Smooth muscle cell (in vitro differentiated cells): ENCODE results near the gene SEC61A2. TPM values are rescaled to one million over a fixed set of nuclear protein-coding genes. Genes with fewer than 3 reads are reported as not detected.
"Not testable (repeated sequence)": the region's sequence is repeated elsewhere in the genome, so short reads cannot be mapped to it uniquely, and the experiment has no call there.

ENCODE experiments used
- DNase-seq: peaks from one replicate; lab custom pipeline; 2025; ENCODE audit not compliant: unreplicated experiment; lab: John Stamatoyannopoulos, UW
- H2AFZ ChIP-seq: fragments of 200-600 bp; sonication (generic); 2 replicates; pipeline ENCODE4 v1.6.0; 2016; ENCODE audit warnings: antibody characterized with exemption, low read depth, mild to moderate bottlenecking
- H3F3A ChIP-seq: fragments of 200-600 bp; sonication (generic); 2 replicates; pipeline ENCODE4 v1.6.0; 2017; ENCODE audit warnings: antibody characterized with exemption, low read depth
- H3K27ac ChIP-seq: fragments of 200-600 bp; sonication (generic); 2 replicates; pipeline ENCODE4 v1.5.1; 2016; ENCODE audit warnings: low read depth, mild to moderate bottlenecking
- H3K27me3 ChIP-seq: fragments of 200-600 bp; sonication (generic); 2 replicates; pipeline ENCODE4 v1.6.1; 2016; ENCODE audit warnings: low read depth, mild to moderate bottlenecking
- H3K36me3 ChIP-seq: fragments of 200-600 bp; sonication (generic); 2 replicates; pipeline ENCODE4 v1.5.1; 2016; ENCODE audit warnings: low read depth
- H3K4me1 ChIP-seq: fragments of 200-600 bp; sonication (generic); 2 replicates; pipeline ENCODE4 v1.5.1; 2016; ENCODE audit warnings: low read depth
- H3K4me2 ChIP-seq: fragments of 200-600 bp; sonication (generic); 2 replicates; pipeline ENCODE4 v1.6.0; 2016; ENCODE audit warnings: mild to moderate bottlenecking
- H3K4me3 ChIP-seq: fragments of 200-600 bp; sonication (generic); 2 replicates; pipeline ENCODE4 v1.5.1; 2016; ENCODE audit warnings: mild to moderate bottlenecking
- H3K79me2 ChIP-seq: fragments of 200-600 bp; sonication (generic); 2 replicates; pipeline ENCODE4 v1.6.0; 2016; ENCODE audit warnings: low read depth, mild to moderate bottlenecking
- H3K9ac ChIP-seq: fragments of 200-600 bp; sonication (generic); 2 replicates; pipeline ENCODE4 v1.6.0; 2016; ENCODE audit warnings: low read depth
- H3K9me3 ChIP-seq: fragments of 200-600 bp; sonication (generic); replicated peaks from 2 replicates; pipeline ENCODE4 v1.5.1; 2016; ENCODE audit warnings: low read depth
- H4K20me1 ChIP-seq: fragments of 200-600 bp; sonication (generic); 2 replicates; pipeline ENCODE4 v1.6.0; 2016; ENCODE audit warnings: low read depth
- CTCF ChIP-seq: fragments of 200-600 bp; sonication (generic); IDR thresholded peaks from 2 replicates; pipeline ENCODE4 v1.5.1; 2017; ENCODE audit warnings: borderline replicate concordance, mild to moderate bottlenecking, antibody characterized with exemption; ENCODE audit not compliant: insufficient read depth, poor library complexity, severe bottlenecking
- WGBS: methylation state at CpG from one replicate; pipeline ENCODE4 v1.1.7; 2016; ENCODE audit warnings: low lambda C conversion rate; 5-methylcytosine and 5-hydroxymethylcytosine counted together
- polyA plus RNA-seq: library from polyadenylated mRNA; unstranded; fragments of >200 nt; fragmentation: Nextera tagmentation; extraction: Ambion mirVana; gene quantifications from 2 replicates; pipeline ENCODE4 v1.2.1, GENCODE V29; 2016
- total RNA-seq: library from RNA; depleted of rRNA; stranded (reverse); fragments of >200 nt; gene quantifications from 2 replicates; pipeline ENCODE4 v1.2.3, GENCODE V29; 2014

The SEC61A2 gene
- total and polyA plus RNA-seq, 2 experiments from 2014 or later: 9.7 to 14.2 TPM

- DNase-seq: no peak
- no peaks in the 10 kb centered on the region for H3K36me3 ChIP-seq
- H3K4me2 ChIP-seq: no peak overlapping the region
- no peaks in the 10 kb centered on the region for H4K20me1 ChIP-seq
- no peaks in the 10 kb centered on the region for H3K79me2 ChIP-seq
- H3K27ac ChIP-seq: no peak overlapping the region
- H3K9me3 ChIP-seq: no peaks in the 10 kb centered on the region
- H3K9ac ChIP-seq: no peak overlapping the region
- no peak overlapping the region for H3K4me3 ChIP-seq
- no peak overlapping the region for H2AFZ ChIP-seq
- no peaks in the 10 kb centered on the region for H3F3A ChIP-seq
- TF ChIP-seq CTCF: no peak
- H3K27me3 ChIP-seq: no peaks in the 10 kb centered on the region
- H3K4me1 ChIP-seq: no peaks in the 10 kb centered on the region
- 93% methylated on average over 14 of the region's 14 CpGs for WGBS
These were observed 40.6 kb upstream of the SEC61A2 start for GRCh38 chr10:12088919-12089318.

- Histone ChIP-seq H3K36me3 (no peaks in the 10 kb centered on the region), H3K4me3 (no peak overlapping the region), H3F3A (no peaks in the 10 kb centered on the region), H3K27me3 (no peaks in the 10 kb centered on the region), H3K27ac (no peak overlapping the region), H4K20me1 (no peaks in the 10 kb centered on the region), H2AFZ (no peak overlapping the region), H3K4me1 (no peaks in the 10 kb centered on the region), H3K9ac (no peak overlapping the region), H3K9me3 (no peaks in the 10 kb centered on the region), H3K4me2 (no peak overlapping the region), H3K79me2 (no peaks in the 10 kb centered on the region)
- 98% methylated on average over 4 of the region's 4 CpGs for WGBS
- no peak for TF ChIP-seq CTCF
- no peak for DNase-seq
These were observed 38.1 kb upstream of the SEC61A2 start for GRCh38 chr10:12091421-12091820.

GRCh38 chr10:12097361-12097760 is 32.1 kb upstream of the SEC61A2 start:
- not testable (repeated sequence) for H3K4me2 ChIP-seq, H3K9ac ChIP-seq, H3K4me1 ChIP-seq, H3K27me3 ChIP-seq, H4K20me1 ChIP-seq, H3K79me2 ChIP-seq, H3K9me3 ChIP-seq, H3K36me3 ChIP-seq, H3K27ac ChIP-seq, H3K4me3 ChIP-seq, H3F3A ChIP-seq, H2AFZ ChIP-seq, DNase-seq
- 95% methylated on average over 9 of the region's 9 CpGs for WGBS

- H3K4me3 ChIP-seq: no peak overlapping the region
- H4K20me1 ChIP-seq: no peaks in the 10 kb centered on the region
- no peak overlapping the region for H3K4me2 ChIP-seq
- H3K27ac ChIP-seq: no peak overlapping the region
- 77% methylated on average over 5 of the region's 5 CpGs for WGBS
- no peak overlapping the region for H3K9ac ChIP-seq
- H2AFZ ChIP-seq: no peak overlapping the region
- no peaks in the 10 kb centered on the region for H3K36me3 ChIP-seq
- no peak for TF ChIP-seq CTCF
- no peak for DNase-seq
- H3K79me2 ChIP-seq: no peaks in the 10 kb centered on the region
- no peaks in the 10 kb centered on the region for H3K27me3 ChIP-seq
- H3F3A ChIP-seq: no peaks in the 10 kb centered on the region
- H3K9me3 ChIP-seq: no peaks in the 10 kb centered on the region
- no peaks in the 10 kb centered on the region for H3K4me1 ChIP-seq
These were observed 31.7 kb upstream of the SEC61A2 start for GRCh38 chr10:12097791-12098190.
